Breast epithelium (tissue), 3 donors: ENCODE results near the gene FAM72A.
"Not testable (repeated sequence)": the region's sequence is repeated elsewhere in the genome, so short reads cannot be mapped to it uniquely, and the experiment has no call there.

Experiments
- CTCF ChIP-seq, 3 donors: fragments of 450-650 bp; IDR thresholded peaks; one replicate each; pipeline ENCODE4 v1.5.1; 2016 to 2017; ENCODE audit warnings: antibody characterized with exemption in 3 of 3, mild to moderate bottlenecking in 3 of 3, moderate library complexity in 3 of 3
- POLR2A ChIP-seq: fragments of 450-650 bp; IDR thresholded peaks from one replicate; pipeline ENCODE4 v1.6.1; 2016; ENCODE audit warnings: antibody characterized with exemption, mild to moderate bottlenecking, moderate library complexity
- POLR2AphosphoS5 ChIP-seq, 3 donors: sonication (generic); formaldehyde crosslinking; IDR thresholded peaks; one replicate each; pipeline ENCODE4 v1.6.1; 2017; ENCODE audit warnings: antibody characterized with exemption in 3 of 3

- not testable (repeated sequence) for TF ChIP-seq CTCF (IDR thresholded peaks at IDR 0.05); POLR2AphosphoS5 (IDR thresholded peaks at IDR 0.05); POLR2A
Measured at GRCh38 chr1:206176114-206176502, 26.5 kb downstream of the FAM72A start.
